ENCODE data around the gene GCK. TPM values are rescaled to one million over a fixed set of nuclear protein-coding genes. Genes with fewer than 3 reads are reported as not detected.

The GCK gene
- total and polyA plus RNA-seq, 4 donors, result 0.09 to 12.7 (median 0.44) TPM

GRCh38 chr7:44133295-44133694 is 55.9 kb downstream of the GCK start:
- H3K27me3 ChIP-seq (ENCODE audit: control insufficient read depth in 4 of 4, insufficient read depth in 4 of 4, low read length in 3 of 4), result no peaks in the 10 kb centered on the region
- peaks cover 2 to 13% (median 8%) of the 10 kb centered on the region in 4 donors for H3K4me1 ChIP-seq (ENCODE audit: control insufficient read depth in 4 of 4, insufficient read depth in 4 of 4, low read length in 3 of 4)
- H3K4me3 ChIP-seq (ENCODE audit: low read depth in 1 of 3, low read length in 3 of 3), result no peak overlapping the region
- TF ChIP-seq, protein P1, sequence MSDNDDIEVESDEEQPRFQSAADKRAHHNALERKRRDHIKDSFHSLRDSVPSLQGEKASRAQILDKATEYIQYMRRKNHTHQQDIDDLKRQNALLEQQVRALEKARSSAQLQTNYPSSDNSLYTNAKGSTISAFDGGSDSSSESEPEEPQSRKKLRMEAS (IDR thresholded peaks at IDR 0.05), result no peak
- TF ChIP-seq HNF4A (conservative IDR thresholded peaks at IDR 0.05), result no peak
- no peak for TF ChIP-seq CTCF (IDR thresholded peaks at IDR 0.05; ENCODE audit: low read depth, low read length, missing input control)
- no peak for TF ChIP-seq HNF4G (IDR thresholded peaks at IDR 0.05)
- TF ChIP-seq FOXA2 (IDR thresholded peaks at IDR 0.05), result no peak
- TF ChIP-seq, protein P2, sequence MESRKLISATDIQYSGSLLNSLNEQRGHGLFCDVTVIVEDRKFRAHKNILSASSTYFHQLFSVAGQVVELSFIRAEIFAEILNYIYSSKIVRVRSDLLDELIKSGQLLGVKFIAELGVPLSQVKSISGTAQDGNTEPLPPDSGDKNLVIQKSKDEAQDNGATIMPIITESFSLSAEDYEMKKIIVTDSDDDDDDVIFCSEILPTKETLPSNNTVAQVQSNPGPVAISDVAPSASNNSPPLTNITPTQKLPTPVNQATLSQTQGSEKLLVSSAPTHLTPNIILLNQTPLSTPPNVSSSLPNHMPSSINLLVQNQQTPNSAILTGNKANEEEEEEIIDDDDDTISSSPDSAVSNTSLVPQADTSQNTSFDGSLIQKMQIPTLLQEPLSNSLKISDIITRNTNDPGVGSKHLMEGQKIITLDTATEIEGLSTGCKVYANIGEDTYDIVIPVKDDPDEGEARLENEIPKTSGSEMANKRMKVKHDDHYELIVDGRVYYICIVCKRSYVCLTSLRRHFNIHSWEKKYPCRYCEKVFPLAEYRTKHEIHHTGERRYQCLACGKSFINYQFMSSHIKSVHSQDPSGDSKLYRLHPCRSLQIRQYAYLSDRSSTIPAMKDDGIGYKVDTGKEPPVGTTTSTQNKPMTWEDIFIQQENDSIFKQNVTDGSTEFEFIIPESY (IDR thresholded peaks at IDR 0.05), result no peak
- no peak for TF ChIP-seq EGR1 (IDR thresholded peaks at IDR 0.05; ENCODE audit: low read depth in 2 of 2)
- DNase-seq (ENCODE audit: low spot score), result no peak
- H3K27ac ChIP-seq (ENCODE audit: low read depth in 1 of 2, low read length in 2 of 2), result no peak overlapping the region
- no peaks in the 10 kb centered on the region for H3K36me3 ChIP-seq (ENCODE audit: control insufficient read depth in 4 of 4, insufficient read depth in 3 of 4, low read depth in 1 of 4, low read length in 3 of 4)
- H3K9me3 ChIP-seq (ENCODE audit: control insufficient read depth in 4 of 4, low read length in 3 of 4), result no peaks in the 10 kb centered on the region
- 73% methylated on average over 3 of the region's 3 CpGs for WGBS
- no peak overlapping the region for H3K9ac ChIP-seq (ENCODE audit: low read depth in 1 of 2, low read length in 2 of 2)

DNA sequence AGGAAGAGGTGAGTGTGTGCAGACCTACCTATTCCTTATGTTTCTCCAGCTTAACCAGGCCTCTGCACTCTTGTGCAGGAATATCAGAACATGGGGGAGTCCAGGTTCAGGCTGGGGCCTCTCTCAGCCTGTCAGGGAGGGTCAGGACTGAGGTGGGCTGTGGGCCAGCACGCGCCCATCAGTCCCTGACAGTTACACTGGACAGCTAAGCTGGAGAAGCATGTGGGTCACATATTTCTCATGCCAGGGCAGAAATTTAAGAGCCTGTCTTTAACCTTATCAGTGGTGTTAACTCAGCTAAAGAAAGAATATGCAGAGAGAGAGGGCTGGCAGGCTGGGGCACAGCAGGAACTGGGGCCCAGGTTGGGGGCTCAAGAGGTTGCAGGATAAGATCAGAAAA is 57.2 kb downstream of the GCK start:
- TF ChIP-seq SP1 (IDR thresholded peaks at IDR 0.05), result no peak
- no peak for TF ChIP-seq RAD21 (IDR thresholded peaks at IDR 0.05)
- no peak for TF ChIP-seq HNF4G (IDR thresholded peaks at IDR 0.05)
- TF ChIP-seq CTCF (IDR thresholded peaks at IDR 0.05; ENCODE audit: low read depth, low read length, missing input control), result no peak
- no peak overlapping the region for H3K9ac ChIP-seq (ENCODE audit: low read depth in 1 of 2, low read length in 2 of 2)
- H3K36me3 ChIP-seq (ENCODE audit: control insufficient read depth in 4 of 4, insufficient read depth in 3 of 4, low read depth in 1 of 4, low read length in 3 of 4), result no peaks in the 10 kb centered on the region
- no peaks in the 10 kb centered on the region for H3K9me3 ChIP-seq (ENCODE audit: control insufficient read depth in 4 of 4, low read length in 3 of 4)
- no peak for DNase-seq (ENCODE audit: low spot score)
- H3K4me1 ChIP-seq (ENCODE audit: control insufficient read depth in 4 of 4, insufficient read depth in 4 of 4, low read length in 3 of 4), result peaks cover 2 to 13% (median 8%) of the 10 kb centered on the region in 4 donors
- H3K4me3 ChIP-seq (ENCODE audit: low read depth in 1 of 3, low read length in 3 of 3), result no peak overlapping the region
- H3K27ac ChIP-seq (ENCODE audit: low read depth in 1 of 2, low read length in 2 of 2), result no peak overlapping the region
- WGBS, result 86% methylated on average over 2 of the region's 2 CpGs
- no peaks in the 10 kb centered on the region for H3K27me3 ChIP-seq (ENCODE audit: control insufficient read depth in 4 of 4, insufficient read depth in 4 of 4, low read length in 3 of 4)
